HL-60 (cell line): ENCODE data around the gene NR2C2AP.

Experiments
- POLR2AphosphoS5 ChIP-seq: IDR thresholded peaks from 2 replicates; pipeline ENCODE4 v1.6.1; 2012; ENCODE audit warnings: low read depth
- TF ChIP-seq, protein P1 (sequence below): IDR thresholded peaks from one replicate; pipeline ENCODE4 v1.5.1; 2011; ENCODE audit warnings: low read length, control low read depth, inconsistent platforms; ENCODE audit not compliant: insufficient read depth

DNA sequence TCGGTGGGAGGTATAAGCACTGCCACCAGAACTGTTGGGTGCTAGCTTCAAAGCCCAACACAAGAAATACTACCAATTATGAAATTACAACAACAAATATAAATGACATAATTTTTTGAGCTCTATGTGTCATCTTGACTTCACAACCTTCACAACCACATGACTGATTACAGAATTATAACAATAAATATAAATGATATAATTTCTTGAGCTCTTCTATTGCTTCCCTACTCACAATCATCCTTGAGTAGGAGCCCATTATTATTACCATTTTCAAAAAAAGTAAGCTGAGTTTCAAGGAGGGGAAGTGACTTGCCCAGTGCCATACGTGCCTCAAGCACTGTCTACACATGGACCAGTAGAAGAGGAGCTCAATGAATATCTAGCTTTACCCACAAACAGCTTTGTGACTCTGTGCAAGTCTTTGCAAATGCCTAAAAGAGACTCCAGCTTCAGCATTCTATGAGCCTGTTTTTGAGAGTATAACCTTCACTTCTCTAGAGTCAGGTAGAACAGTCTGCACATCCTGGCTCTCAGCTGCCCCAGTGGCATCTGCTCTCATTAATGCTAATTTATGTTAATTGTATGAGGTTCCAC lies 31.1 kb upstream of the NR2C2AP start:
- TF ChIP-seq, protein P1, sequence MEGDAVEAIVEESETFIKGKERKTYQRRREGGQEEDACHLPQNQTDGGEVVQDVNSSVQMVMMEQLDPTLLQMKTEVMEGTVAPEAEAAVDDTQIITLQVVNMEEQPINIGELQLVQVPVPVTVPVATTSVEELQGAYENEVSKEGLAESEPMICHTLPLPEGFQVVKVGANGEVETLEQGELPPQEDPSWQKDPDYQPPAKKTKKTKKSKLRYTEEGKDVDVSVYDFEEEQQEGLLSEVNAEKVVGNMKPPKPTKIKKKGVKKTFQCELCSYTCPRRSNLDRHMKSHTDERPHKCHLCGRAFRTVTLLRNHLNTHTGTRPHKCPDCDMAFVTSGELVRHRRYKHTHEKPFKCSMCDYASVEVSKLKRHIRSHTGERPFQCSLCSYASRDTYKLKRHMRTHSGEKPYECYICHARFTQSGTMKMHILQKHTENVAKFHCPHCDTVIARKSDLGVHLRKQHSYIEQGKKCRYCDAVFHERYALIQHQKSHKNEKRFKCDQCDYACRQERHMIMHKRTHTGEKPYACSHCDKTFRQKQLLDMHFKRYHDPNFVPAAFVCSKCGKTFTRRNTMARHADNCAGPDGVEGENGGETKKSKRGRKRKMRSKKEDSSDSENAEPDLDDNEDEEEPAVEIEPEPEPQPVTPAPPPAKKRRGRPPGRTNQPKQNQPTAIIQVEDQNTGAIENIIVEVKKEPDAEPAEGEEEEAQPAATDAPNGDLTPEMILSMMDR, result no peak
- no peak for TF ChIP-seq POLR2AphosphoS5
